ENCODE measurements around the gene RIMS1. TPM values are rescaled to one million over a fixed set of nuclear protein-coding genes. Genes with fewer than 3 reads are reported as not detected.

RIMS1 gene
- total RNA-seq, 1 donor = 0.63 TPM

GRCh38 chr6:72374857-72375256 is 488.5 kb downstream of the RIMS1 start:
- no peak overlapping the region for H3K4me3 ChIP-seq (ENCODE audit: low read depth, low read length)
- TF ChIP-seq CTCF (IDR thresholded peaks at IDR 0.05; ENCODE audit: insufficient read depth, low read length) = no peak
- no peak for DNase-seq (ENCODE audit: low read depth)

DNA sequence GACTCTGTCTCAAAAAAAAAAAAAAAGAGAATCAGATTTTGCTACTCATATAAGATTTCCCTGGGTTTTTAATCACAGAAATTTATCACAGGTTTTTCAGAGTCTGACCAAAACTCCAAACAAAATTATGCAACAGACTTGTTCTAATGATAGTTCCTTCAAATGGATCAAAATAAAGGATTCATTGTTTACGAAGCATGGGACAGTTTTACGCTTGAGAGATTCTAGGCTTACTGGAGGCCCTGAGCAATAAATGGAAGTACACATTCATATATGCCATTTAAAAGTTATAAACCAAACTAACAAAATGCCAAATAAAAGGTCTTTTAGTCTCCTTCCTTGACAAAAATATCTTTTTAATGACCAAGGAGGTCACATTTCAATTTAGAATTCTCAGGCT is 490.4 kb downstream of the RIMS1 start:
- H3K4me3 ChIP-seq (ENCODE audit: low read depth, low read length) = no peak overlapping the region
- DNase-seq (ENCODE audit: low read depth) = no peak
- no peak for TF ChIP-seq CTCF (IDR thresholded peaks at IDR 0.05; ENCODE audit: insufficient read depth, low read length)

- no peak for DNase-seq (ENCODE audit: low read depth)
- no peak overlapping the region for H3K4me3 ChIP-seq (ENCODE audit: low read depth, low read length)
- TF ChIP-seq CTCF (IDR thresholded peaks at IDR 0.05; ENCODE audit: insufficient read depth, low read length) = no peak
These were observed 494.7 kb downstream of the RIMS1 start for GRCh38 chr6:72381076-72381475.

- no peak overlapping the region for H3K4me3 ChIP-seq (ENCODE audit: low read depth, low read length)
- no peak for TF ChIP-seq CTCF (IDR thresholded peaks at IDR 0.05; ENCODE audit: insufficient read depth, low read length)
- no peak for DNase-seq (ENCODE audit: low read depth)
These were observed 496.5 kb downstream of the RIMS1 start for GRCh38 chr6:72382602-72383529.

- peak overlapping the region; percentile 49 for H3K4me3 ChIP-seq (ENCODE audit: low read depth, low read length)
- TF ChIP-seq CTCF (IDR thresholded peaks at IDR 0.05; ENCODE audit: insufficient read depth, low read length) = no peak
- peak; percentile 36 for DNase-seq (ENCODE audit: low read depth)
These were observed 500.0 kb downstream of the RIMS1 start for GRCh38 chr6:72386324-72386723.

DNA sequence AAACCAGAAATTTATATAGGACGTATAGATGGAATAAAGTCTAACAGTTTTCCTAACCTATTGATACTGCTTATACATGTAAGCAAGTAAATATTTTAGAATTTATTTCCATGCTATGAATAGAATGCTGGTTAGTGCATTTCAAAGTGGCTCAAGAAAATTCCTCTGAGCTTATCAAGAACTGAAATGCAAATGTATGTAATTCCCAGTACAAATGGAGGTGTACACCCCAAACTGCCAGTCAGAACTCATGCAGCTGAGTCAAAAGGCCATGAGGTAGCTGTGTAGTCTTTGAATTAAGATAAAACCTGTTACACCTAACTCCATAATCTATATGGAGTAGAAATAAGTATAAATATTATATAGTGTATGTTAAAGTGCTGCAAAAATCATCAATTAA is 503.3 kb downstream of the RIMS1 start:
- no peak for DNase-seq (ENCODE audit: low read depth)
- no peak for TF ChIP-seq CTCF (IDR thresholded peaks at IDR 0.05; ENCODE audit: insufficient read depth, low read length)
- no peak overlapping the region for H3K4me3 ChIP-seq (ENCODE audit: low read depth, low read length)
